Muscle layer of colon (tissue), 2 donors: ENCODE measurements around the gene RBP5.

Experiments
- H3K27ac ChIP-seq: one replicate; pipeline ENCODE4 v1.7.0; 2013; ENCODE audit warnings: low read depth, mild to moderate bottlenecking, low read length, moderate library complexity
- H3K27me3 ChIP-seq, 2 donors: one replicate each; pipeline ENCODE4 v1.7.0; 2013; ENCODE audit warnings: low read length in 2 of 2, mild to moderate bottlenecking in 2 of 2; ENCODE audit not compliant: insufficient read depth in 2 of 2, control insufficient read depth in 1 of 2
- H3K36me3 ChIP-seq: one replicate; pipeline ENCODE4 v1.7.0; 2013; ENCODE audit warnings: mild to moderate bottlenecking, low read length; ENCODE audit not compliant: insufficient read depth
- H3K4me1 ChIP-seq: one replicate; pipeline ENCODE4 v1.7.0; 2013; ENCODE audit warnings: mild to moderate bottlenecking, low read length; ENCODE audit not compliant: insufficient read depth
- H3K4me3 ChIP-seq, 2 donors: one replicate each; pipeline ENCODE4 v1.7.0; 2013; ENCODE audit warnings: low read length in 2 of 2, low read depth in 1 of 2, mild to moderate bottlenecking in 1 of 2, moderate library complexity in 1 of 2
- H3K9ac ChIP-seq: one replicate; pipeline ENCODE4 v1.7.0; 2013; ENCODE audit warnings: low read length
- H3K9me3 ChIP-seq: one replicate; pipeline ENCODE4 v1.7.0; 2013; ENCODE audit warnings: mild to moderate bottlenecking, low read length
- donor health status: abdominal sarcoma.
- donor health status: Adenocarcinoma of cecum.

RBP5 gene

GRCh38 chr12:7081037-7081436, 47.7 kb downstream of the RBP5 start:
- Histone ChIP-seq H3K4me1 (no peaks in the 10 kb centered on the region), H3K4me3 (no peak overlapping the region), H3K27ac (no peak overlapping the region), H3K9me3 (no peaks in the 10 kb centered on the region), H3K36me3 (peaks cover 42% of the 10 kb centered on the region), H3K9ac (no peak overlapping the region), H3K27me3 (no peaks in the 10 kb centered on the region)

- peaks cover 29% of the 10 kb centered on the region for H3K36me3 ChIP-seq
- no peaks in the 10 kb centered on the region for H3K4me1 ChIP-seq
- no peak overlapping the region for H3K27ac ChIP-seq
- no peaks in the 10 kb centered on the region for H3K9me3 ChIP-seq
- H3K27me3 ChIP-seq: no peaks in the 10 kb centered on the region
- H3K4me3 ChIP-seq: no peak overlapping the region
- H3K9ac ChIP-seq: no peak overlapping the region
Observed at GRCh38 chr12:7079826-7080125, 48.9 kb downstream of the RBP5 start.

- no peak overlapping the region for H3K27ac ChIP-seq
- H3K9me3 ChIP-seq: no peaks in the 10 kb centered on the region
- no peaks in the 10 kb centered on the region for H3K4me1 ChIP-seq
- no peak overlapping the region for H3K9ac ChIP-seq
- no peaks in the 10 kb centered on the region for H3K27me3 ChIP-seq
- H3K4me3 ChIP-seq: no peak overlapping the region
- peaks cover 21% of the 10 kb centered on the region for H3K36me3 ChIP-seq
Observed at GRCh38 chr12:7078163-7078562, 50.5 kb downstream of the RBP5 start.

GRCh38 chr12:7076493-7076892, 52.2 kb downstream of the RBP5 start:
- no peak overlapping the region for H3K9ac ChIP-seq
- no peaks in the 10 kb centered on the region for H3K4me1 ChIP-seq
- no peak overlapping the region for H3K4me3 ChIP-seq
- no peaks in the 10 kb centered on the region for H3K27me3 ChIP-seq
- H3K36me3 ChIP-seq: peaks cover 9% of the 10 kb centered on the region
- no peaks in the 10 kb centered on the region for H3K9me3 ChIP-seq
- H3K27ac ChIP-seq: no peak overlapping the region

- Histone ChIP-seq H3K9ac (no peak overlapping the region), H3K9me3 (no peaks in the 10 kb centered on the region), H3K27me3 (no peaks in the 10 kb centered on the region), H3K36me3 (peaks cover 8% of the 10 kb centered on the region), H3K4me3 (no peak overlapping the region), H3K4me1 (no peaks in the 10 kb centered on the region), H3K27ac (no peak overlapping the region)
Observed at GRCh38 chr12:7075939-7076338, 52.8 kb downstream of the RBP5 start.

- H3K27ac ChIP-seq: no peak overlapping the region
- no peak overlapping the region for H3K9ac ChIP-seq
- H3K9me3 ChIP-seq: no peaks in the 10 kb centered on the region
- no peaks in the 10 kb centered on the region for H3K4me1 ChIP-seq
- H3K36me3 ChIP-seq: peaks cover 8% of the 10 kb centered on the region
- H3K4me3 ChIP-seq: no peak overlapping the region
- no peaks in the 10 kb centered on the region for H3K27me3 ChIP-seq
Observed at GRCh38 chr12:7075518-7075917, 53.2 kb downstream of the RBP5 start.

GRCh38 chr12:7073946-7074345, 54.7 kb downstream of the RBP5 start:
- Histone ChIP-seq H3K27ac (no peak overlapping the region), H3K9ac (no peak overlapping the region), H3K4me3 (no peak overlapping the region), H3K9me3 (no peaks in the 10 kb centered on the region), H3K27me3 (no peaks in the 10 kb centered on the region), H3K36me3 (peaks cover 20% of the 10 kb centered on the region), H3K4me1 (peaks cover 5% of the 10 kb centered on the region)
